Hepatocyte (in vitro differentiated cells): Measurements from ENCODE around the gene PTPRT.

Experiments used
- CTCF ChIP-seq: fragments of 200-600 bp; sonication (generic); IDR thresholded peaks from 2 replicates; pipeline ENCODE4 v1.5.1; 2016; ENCODE audit warnings: antibody characterized with exemption, mild to moderate bottlenecking; ENCODE audit not compliant: poor library complexity
- EZH2 ChIP-seq: fragments of 200-600 bp; sonication (generic); IDR thresholded peaks from 2 replicates; pipeline ENCODE4 v1.6.1; 2016; ENCODE audit warnings: antibody characterized with exemption, mild to moderate bottlenecking, borderline replicate concordance
- EZH2phosphoT487 ChIP-seq: fragments of 200-600 bp; sonication (generic); IDR thresholded peaks from one replicate; pipeline ENCODE4 v1.6.1; 2018; ENCODE audit warnings: antibody characterized with exemption, mild to moderate bottlenecking, low read depth, moderate library complexity; ENCODE audit not compliant: unreplicated experiment, severe bottlenecking

GRCh38 chr20:42530191-42530590, 659.5 kb downstream of the PTPRT start:
- no peak for TF ChIP-seq EZH2phosphoT487
- no peak for TF ChIP-seq CTCF
- no peak for TF ChIP-seq EZH2
